Measurements from ENCODE around the gene DUSP11.

DUSP11 gene

GRCh38 chr2:73716543-73717250 is 63.2 kb downstream of the DUSP11 start:
- ChIA-PET CTCF (no interaction called here), POLR2A (no interaction called here)
- no peak overlapping the region for H3K4me3 ChIP-seq (ENCODE audit: low read depth, low read length)
- TF ChIP-seq, protein P1, sequence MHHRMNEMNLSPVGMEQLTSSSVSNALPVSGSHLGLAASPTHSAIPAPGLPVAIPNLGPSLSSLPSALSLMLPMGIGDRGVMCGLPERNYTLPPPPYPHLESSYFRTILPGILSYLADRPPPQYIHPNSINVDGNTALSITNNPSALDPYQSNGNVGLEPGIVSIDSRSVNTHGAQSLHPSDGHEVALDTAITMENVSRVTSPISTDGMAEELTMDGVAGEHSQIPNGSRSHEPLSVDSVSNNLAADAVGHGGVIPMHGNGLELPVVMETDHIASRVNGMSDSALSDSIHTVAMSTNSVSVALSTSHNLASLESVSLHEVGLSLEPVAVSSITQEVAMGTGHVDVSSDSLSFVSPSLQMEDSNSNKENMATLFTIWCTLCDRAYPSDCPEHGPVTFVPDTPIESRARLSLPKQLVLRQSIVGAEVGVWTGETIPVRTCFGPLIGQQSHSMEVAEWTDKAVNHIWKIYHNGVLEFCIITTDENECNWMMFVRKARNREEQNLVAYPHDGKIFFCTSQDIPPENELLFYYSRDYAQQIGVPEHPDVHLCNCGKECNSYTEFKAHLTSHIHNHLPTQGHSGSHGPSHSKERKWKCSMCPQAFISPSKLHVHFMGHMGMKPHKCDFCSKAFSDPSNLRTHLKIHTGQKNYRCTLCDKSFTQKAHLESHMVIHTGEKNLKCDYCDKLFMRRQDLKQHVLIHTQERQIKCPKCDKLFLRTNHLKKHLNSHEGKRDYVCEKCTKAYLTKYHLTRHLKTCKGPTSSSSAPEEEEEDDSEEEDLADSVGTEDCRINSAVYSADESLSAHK (tag by site-specific recombination; IDR thresholded peaks at IDR 0.05), result no peak
- 0 out of 2 replicates have a peak, but pooled peaks have one; percentile 8 for TF ChIP-seq PRDM1 (tag by site-specific recombination; IDR thresholded peaks at IDR 0.05)
- H3K9me3 ChIP-seq (ENCODE audit: control insufficient read depth, insufficient read depth, low read depth, low read length), result no peaks in the 10 kb centered on the region
- H3K36me3 ChIP-seq (ENCODE audit: control insufficient read depth in 2 of 2, insufficient read depth in 1 of 2, low read length in 2 of 2), result no peaks in the 10 kb centered on the region
- no peak overlapping the region for H3K27ac ChIP-seq (ENCODE audit: extremely low read depth, low read depth, low read length)
- H3K4me1 ChIP-seq (ENCODE audit: control insufficient read depth, insufficient read depth, low read length), result no peaks in the 10 kb centered on the region

DNA sequence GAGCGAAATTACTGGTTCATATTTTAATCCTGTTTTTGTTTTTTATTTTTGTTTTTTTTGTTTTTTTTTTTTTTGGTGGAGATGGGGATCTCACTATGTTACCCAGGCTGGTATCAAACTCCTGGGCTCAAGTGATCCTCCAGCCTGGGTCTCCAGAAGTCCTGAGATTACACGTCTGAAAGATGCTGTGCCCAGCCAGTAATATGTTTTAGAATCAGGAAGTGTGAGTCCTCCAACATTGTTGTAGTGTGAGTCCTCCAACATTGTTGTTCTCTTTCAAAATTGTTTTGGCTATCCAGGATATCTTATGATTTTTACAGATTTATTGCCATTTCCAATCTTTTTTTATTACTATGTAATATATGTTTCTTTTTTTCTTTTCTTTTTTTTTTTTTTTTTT is 65.8 kb downstream of the DUSP11 start:
- no peaks in the 10 kb centered on the region for H3K36me3 ChIP-seq (ENCODE audit: control insufficient read depth in 2 of 2, insufficient read depth in 1 of 2, low read length in 2 of 2)
- TF ChIP-seq SETDB1 (IDR thresholded peaks at IDR 0.05; ENCODE audit: insufficient read length, low read length) (peak; percentile 44), ZNF274 (IDR thresholded peaks at IDR 0.05; ENCODE audit: low read length) (no peak), ZNF274 (tag by site-specific recombination; IDR thresholded peaks at IDR 0.05; ENCODE audit: borderline replicate concordance) (peak; percentile 90; the same call in 1 of the 2 replicates), IKZF3 (tag by site-specific recombination; IDR thresholded peaks at IDR 0.05) (no peak)
- H3K27ac ChIP-seq (ENCODE audit: extremely low read depth, low read depth, low read length), result no peak overlapping the region
- H3K9me3 ChIP-seq (ENCODE audit: control insufficient read depth, insufficient read depth, low read depth, low read length), result no peaks in the 10 kb centered on the region
- POLR2A ChIA-PET, result no interaction called here
- CTCF ChIA-PET, result no interaction called here
- H3K4me1 ChIP-seq (ENCODE audit: control insufficient read depth, insufficient read depth, low read length), result no peaks in the 10 kb centered on the region
- no peak overlapping the region for H3K4me3 ChIP-seq (ENCODE audit: low read depth, low read length)

Data from HEK293 (cell line).